H1 (cell line): ENCODE results near the gene TMED5.

ENCODE experiments used
- EZH2 ChIP-seq: fragments of 200-600 bp; sonication (generic); IDR thresholded peaks from 2 replicates; pipeline ENCODE4 v1.7.1; 2012; ENCODE audit warnings: low read depth, mild to moderate bottlenecking, moderate library complexity, low read length, inconsistent platforms; ENCODE audit not compliant: severe bottlenecking
- POLR2AphosphoS5 ChIP-seq: IDR thresholded peaks from 2 replicates; pipeline ENCODE4 v1.6.1; 2011; ENCODE audit warnings: low read depth, low read length
- RAD21 ChIP-seq, 2 experiments: IDR thresholded peaks in 1 of 2; conservative IDR thresholded peaks in 1 of 2; 2 replicates each; pipeline ENCODE4 v1.6.1; 2011; ENCODE audit warnings: low read depth in 2 of 2, low read length in 2 of 2, improper control_type of control experiment in 1 of 2, inconsistent platforms in 1 of 2, mild to moderate bottlenecking in 1 of 2, moderate library complexity in 1 of 2
- TF ChIP-seq, protein P1 (sequence below), 3 experiments: IDR thresholded peaks; 1 replicate in 2 of 3; 2 replicates in 1 of 3; pipeline versions ENCODE4 v1.5.1 to v1.6.1; 2011; ENCODE audit warnings: low read length in 3 of 3, mild to moderate bottlenecking in 3 of 3, inconsistent platforms in 2 of 3, low read depth in 1 of 3, moderate library complexity in 1 of 3; ENCODE audit not compliant: insufficient read depth in 1 of 3; ENCODE audit errors: control extremely low read depth in 1 of 3

DNA sequence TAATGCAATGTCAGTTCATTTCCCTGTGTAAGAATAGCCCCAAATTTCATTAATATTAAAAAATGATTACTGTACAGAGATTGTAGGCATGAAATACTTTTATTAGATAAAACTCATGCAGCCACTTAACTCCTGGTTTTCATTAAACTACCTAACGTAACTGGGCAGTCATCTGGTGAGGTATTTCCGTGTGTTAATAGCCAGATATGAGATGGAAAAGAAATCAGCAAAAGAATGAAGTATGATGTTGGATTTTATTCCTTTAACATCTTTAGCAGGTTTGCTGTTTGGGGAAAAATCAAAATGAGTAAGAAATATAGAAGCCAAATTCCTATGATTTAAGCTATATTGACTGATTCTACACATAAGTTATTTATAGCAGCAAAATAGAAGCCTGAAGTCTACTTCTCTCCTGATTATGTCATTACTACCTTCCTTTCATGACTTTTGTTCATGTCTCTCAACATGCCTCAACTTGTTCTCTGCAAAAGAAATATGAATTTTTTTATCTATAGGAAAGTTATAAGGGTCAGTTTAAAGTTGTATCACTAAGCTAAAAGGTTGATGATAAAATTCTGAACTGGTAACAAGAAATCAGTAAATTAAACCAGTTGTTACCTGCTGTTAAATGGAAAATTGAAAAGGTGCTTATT, 42.9 kb upstream of the TMED5 start:
- no peak for TF ChIP-seq POLR2AphosphoS5
- TF ChIP-seq, protein P1, sequence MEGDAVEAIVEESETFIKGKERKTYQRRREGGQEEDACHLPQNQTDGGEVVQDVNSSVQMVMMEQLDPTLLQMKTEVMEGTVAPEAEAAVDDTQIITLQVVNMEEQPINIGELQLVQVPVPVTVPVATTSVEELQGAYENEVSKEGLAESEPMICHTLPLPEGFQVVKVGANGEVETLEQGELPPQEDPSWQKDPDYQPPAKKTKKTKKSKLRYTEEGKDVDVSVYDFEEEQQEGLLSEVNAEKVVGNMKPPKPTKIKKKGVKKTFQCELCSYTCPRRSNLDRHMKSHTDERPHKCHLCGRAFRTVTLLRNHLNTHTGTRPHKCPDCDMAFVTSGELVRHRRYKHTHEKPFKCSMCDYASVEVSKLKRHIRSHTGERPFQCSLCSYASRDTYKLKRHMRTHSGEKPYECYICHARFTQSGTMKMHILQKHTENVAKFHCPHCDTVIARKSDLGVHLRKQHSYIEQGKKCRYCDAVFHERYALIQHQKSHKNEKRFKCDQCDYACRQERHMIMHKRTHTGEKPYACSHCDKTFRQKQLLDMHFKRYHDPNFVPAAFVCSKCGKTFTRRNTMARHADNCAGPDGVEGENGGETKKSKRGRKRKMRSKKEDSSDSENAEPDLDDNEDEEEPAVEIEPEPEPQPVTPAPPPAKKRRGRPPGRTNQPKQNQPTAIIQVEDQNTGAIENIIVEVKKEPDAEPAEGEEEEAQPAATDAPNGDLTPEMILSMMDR (IDR thresholded peaks at IDR 0.05; ENCODE audit: control extremely low read depth in 1 of 3, insufficient read depth in 1 of 3, low read depth in 1 of 3, low read length in 3 of 3): no peak
- no peak for TF ChIP-seq EZH2
- TF ChIP-seq RAD21 (IDR thresholded peaks at IDR 0.05 in 1 of 2, conservative IDR thresholded peaks at IDR 0.05 in 1 of 2; ENCODE audit: low read depth in 2 of 2, low read length in 2 of 2): no peak
